Measurements from ENCODE around the gene SP140L.

Gene SP140L

DNA sequence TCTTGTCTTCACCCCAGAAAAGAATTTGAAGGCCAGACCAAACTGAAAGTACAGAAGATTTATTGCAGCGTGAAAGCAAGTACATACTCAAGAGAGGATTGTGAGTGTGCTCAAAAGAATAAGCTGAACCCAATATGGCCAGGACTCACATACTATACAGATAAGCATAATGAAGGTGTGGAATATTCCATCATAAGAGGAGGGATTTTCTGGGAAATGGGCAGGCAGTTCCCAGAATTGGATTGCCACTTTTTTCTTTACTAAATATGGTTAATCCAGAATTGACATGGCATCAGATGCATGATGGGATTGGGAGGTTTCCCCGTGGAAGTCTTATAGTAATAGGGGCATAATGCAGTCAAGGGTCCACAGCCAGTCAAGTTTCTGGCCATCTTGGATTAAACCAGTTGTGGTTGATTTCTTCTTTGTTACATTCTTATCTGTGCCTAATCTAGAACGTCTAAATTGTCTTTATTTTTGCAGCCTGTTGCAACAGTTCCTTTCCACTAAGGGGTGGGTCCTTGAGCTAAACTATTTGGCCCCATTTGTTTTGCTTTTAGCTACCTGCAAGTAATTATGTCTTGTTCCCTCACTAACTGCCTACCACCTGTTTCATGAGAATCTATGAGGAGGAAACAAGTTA is 9.0 kb downstream of the SP140L start:
- H3K27ac ChIP-seq, result no peak overlapping the region
- TF ChIP-seq ZFX (IDR thresholded peaks at IDR 0.05; ENCODE audit: borderline replicate concordance), result no peak
- TF ChIP-seq, protein P1, sequence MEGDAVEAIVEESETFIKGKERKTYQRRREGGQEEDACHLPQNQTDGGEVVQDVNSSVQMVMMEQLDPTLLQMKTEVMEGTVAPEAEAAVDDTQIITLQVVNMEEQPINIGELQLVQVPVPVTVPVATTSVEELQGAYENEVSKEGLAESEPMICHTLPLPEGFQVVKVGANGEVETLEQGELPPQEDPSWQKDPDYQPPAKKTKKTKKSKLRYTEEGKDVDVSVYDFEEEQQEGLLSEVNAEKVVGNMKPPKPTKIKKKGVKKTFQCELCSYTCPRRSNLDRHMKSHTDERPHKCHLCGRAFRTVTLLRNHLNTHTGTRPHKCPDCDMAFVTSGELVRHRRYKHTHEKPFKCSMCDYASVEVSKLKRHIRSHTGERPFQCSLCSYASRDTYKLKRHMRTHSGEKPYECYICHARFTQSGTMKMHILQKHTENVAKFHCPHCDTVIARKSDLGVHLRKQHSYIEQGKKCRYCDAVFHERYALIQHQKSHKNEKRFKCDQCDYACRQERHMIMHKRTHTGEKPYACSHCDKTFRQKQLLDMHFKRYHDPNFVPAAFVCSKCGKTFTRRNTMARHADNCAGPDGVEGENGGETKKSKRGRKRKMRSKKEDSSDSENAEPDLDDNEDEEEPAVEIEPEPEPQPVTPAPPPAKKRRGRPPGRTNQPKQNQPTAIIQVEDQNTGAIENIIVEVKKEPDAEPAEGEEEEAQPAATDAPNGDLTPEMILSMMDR (IDR thresholded peaks at IDR 0.05), result no peak

DNA sequence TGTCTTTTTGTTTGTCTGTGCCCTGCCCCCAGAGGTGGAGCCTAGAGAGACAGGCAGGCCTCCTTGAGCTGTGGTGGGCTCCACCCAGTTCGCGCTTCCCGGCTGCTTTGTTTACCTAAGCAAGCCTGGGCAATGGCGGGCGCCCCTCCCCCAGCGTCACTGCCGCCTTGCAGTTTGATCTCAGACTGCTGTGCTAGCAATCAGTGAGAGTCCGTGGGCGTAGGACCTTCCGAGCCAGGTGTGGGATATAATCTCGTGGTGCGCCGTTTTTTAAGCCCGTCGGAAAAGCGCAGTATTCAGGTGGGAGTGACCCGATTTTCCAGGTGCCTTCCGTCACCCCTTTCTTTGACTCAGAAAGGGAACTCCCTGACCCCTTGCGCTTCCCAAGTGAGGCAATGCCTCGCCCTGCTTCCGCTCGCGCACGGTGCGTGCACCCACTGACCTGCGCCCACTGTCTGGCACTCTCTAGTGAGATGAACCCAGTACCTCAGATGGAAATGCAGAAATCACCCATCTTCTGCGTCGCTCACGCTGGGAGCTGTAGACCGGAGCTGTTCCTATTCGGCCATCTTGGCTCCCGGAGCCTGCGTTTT is 15.0 kb downstream of the SP140L start:
- peak overlapping the region; percentile 87 for H3K27ac ChIP-seq

DNA sequence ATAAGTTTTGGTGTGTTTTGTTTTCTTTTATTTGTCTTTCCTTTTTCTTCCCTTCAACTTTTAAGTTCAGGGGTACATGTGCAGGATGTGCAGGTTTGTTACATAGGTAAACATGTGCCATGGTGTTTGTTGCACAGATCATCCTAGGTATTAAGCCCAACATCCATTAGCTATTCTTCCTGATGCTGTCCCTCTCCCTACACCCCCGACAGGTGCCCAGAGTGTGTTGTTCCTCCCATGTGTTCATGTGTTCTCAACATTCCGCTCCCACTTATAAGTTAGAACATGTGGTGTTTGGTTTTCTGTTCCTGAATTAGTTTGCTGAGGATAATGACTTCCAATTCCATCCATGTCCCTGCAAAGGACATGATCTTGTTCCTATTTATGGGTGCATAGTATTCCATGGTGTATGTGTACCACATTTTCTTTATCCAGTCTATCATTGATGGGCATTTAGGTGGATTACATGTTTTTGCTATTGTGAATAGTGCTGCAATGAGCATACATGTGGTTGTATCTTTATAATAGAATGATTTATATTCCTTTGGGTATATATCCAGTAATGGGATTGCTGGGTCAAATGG is 16.1 kb downstream of the SP140L start:
- peak overlapping the region; percentile 87 for H3K27ac ChIP-seq

DNA sequence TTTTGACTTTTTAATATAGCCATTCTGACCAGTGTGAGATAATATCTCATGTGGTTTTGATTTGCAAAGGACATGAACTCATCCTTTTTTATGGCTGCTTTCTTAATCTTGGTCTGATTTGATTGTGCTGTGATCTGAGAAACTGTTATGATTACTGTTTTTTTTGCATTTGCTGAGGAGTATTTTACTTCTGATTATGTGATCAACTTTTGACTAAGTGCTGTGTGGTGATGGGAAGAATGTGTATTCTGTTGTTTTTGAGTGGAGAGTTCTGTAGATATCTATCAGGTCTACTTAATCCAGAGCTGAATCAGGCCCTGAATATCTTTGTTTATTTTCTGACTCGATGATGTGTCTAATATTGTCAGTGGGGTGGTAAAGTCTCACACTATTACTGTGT is 16.8 kb downstream of the SP140L start:
- no peak overlapping the region for H3K27ac ChIP-seq
- TF ChIP-seq, protein P1 (IDR thresholded peaks at IDR 0.05), result no peak
- no peak for TF ChIP-seq ZFX (IDR thresholded peaks at IDR 0.05; ENCODE audit: borderline replicate concordance)

DNA sequence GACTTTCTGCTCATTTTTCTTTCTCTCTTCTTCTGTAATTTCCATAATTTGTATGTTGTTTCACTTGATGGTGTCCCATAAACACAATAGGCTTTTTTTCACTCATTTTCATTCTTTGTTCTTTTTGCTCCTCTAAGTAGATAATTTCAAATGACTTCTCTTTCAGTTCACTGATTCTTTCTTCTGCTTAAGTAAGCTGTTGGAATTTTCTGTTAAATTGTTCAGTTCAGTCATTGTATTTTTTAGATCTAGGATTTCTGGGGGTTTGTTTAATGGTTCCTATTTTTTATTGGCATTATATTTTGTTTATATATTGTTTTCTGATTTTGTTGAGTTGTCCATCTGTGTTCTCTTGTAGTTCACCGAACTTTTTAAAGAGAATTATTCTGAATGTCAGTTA is 19.5 kb downstream of the SP140L start:
- no peak overlapping the region for H3K27ac ChIP-seq
- TF ChIP-seq ZFX (IDR thresholded peaks at IDR 0.05; ENCODE audit: borderline replicate concordance), result no peak

DNA sequence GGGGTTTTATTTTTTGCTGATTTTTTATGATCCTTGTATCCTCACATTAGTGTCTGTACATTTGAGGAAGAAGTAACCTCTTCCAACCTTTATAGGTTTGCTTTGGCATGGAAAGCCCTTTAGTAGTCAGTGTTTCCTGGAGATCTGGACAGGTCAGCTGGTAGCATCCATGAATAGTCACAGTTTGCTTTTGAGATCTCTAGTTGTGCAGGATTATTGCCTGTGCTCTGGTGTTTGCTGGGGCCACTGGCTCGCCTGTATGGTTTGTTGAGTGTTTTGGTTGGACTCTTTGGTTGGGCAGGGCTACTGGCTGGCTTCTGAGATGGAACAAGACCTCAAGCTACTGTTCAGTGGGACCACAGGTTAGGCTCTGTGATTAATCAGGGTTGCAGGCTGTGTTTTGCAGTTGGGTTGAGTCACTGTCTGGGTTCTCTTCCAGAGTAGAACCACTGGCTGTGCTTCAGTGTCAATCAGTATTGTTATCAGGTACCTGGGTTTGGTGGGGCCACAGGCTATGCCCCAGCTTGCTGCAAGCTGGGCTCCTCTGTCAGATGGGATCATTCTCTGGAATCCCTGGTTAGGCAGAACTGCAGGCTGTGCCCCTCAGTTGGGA is 20.0 kb downstream of the SP140L start:
- H3K27ac ChIP-seq, result no peak overlapping the region
- TF ChIP-seq, protein P1 (IDR thresholded peaks at IDR 0.05), result no peak
- TF ChIP-seq ZFX (IDR thresholded peaks at IDR 0.05; ENCODE audit: borderline replicate concordance), result no peak

DNA sequence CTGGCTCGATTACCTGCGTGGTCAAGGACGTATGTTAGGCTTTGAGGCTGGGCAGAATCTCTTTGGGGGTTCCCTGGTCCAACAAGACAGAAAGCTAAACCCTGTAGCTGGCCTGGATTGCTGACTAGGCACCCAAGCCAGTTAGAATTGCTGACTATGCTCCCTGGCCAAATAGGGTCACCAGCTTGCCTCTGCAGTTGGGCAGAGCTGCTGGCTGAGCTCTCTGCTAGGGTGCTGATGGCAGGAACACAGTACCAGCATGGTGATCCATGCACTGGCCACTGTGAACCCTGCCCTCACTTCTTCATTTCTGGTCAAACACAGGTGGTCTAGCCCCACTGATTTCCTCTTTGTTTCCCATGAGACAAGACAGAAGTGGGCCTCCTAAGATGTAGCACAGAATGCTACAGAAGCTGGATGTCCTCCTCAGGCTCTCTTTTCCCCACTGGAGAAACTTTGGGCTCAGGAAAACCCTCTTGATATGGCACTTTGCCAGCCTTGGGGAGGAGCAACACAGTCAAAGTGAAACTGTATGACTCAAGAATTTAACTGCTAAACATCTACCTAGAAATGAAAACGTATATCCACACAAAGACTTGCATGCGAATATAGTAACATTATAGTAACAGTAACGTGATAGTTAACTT is 20.8 kb downstream of the SP140L start:
- H3K27ac ChIP-seq, result no peak overlapping the region
- TF ChIP-seq, protein P1 (IDR thresholded peaks at IDR 0.05), result no peak
- no peak for TF ChIP-seq ZFX (IDR thresholded peaks at IDR 0.05; ENCODE audit: borderline replicate concordance)

DNA sequence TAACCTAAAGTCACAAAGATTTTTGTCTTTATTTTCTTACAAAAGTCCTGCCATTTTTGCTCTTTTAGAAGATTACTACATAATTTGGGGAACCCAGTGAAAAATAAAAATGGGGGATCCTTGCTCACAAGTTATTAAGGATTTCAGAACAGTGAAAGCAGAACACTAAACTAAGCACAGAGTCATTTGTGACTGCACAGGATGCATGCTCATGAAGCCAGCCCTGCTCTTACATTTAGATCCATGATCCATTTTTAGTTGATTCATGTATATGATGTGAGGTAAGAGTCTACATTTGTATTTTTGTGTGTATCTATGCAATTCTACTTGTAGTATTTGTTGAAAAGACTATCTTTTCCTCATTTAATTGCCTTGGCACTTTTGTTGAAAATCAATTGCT is 21.8 kb downstream of the SP140L start:
- no peak overlapping the region for H3K27ac ChIP-seq
- no peak for TF ChIP-seq ZFX (IDR thresholded peaks at IDR 0.05; ENCODE audit: borderline replicate concordance)
- TF ChIP-seq, protein P1 (IDR thresholded peaks at IDR 0.05), result no peak
